Glutamatergic neuron (in vitro differentiated cells): Measurements from ENCODE around the gene SLC26A11. TPM values are rescaled to one million over a fixed set of nuclear protein-coding genes. Genes with fewer than 3 reads are reported as not detected.
"Not testable (repeated sequence)": the region's sequence is repeated elsewhere in the genome, so short reads cannot be mapped to it uniquely, and the experiment has no call there.

Experiments used
- DNase-seq: peaks from one replicate; pipeline ENCODE4 v3.0.0; 2022
- H3K27ac Mint-ChIP-seq: one replicate; pipeline ENCODE4 v1.8.0; 2020; ENCODE audit warnings: mild to moderate bottlenecking, mixed read lengths, inconsistent platforms; ENCODE audit not compliant: unreplicated experiment
- H3K27me3 Mint-ChIP-seq: one replicate; pipeline ENCODE4 v1.8.0; 2020; ENCODE audit warnings: mild to moderate bottlenecking, moderate library complexity, mixed read lengths, inconsistent platforms; ENCODE audit not compliant: unreplicated experiment
- H3K36me3 Mint-ChIP-seq: one replicate; pipeline ENCODE4 v1.8.0; 2020; ENCODE audit warnings: mild to moderate bottlenecking, mixed read lengths, inconsistent platforms; ENCODE audit not compliant: unreplicated experiment
- H3K4me1 Mint-ChIP-seq: one replicate; pipeline ENCODE4 v1.8.0; 2020; ENCODE audit warnings: mild to moderate bottlenecking, low read depth, mixed read lengths, inconsistent platforms; ENCODE audit not compliant: unreplicated experiment
- H3K4me3 Mint-ChIP-seq: one replicate; pipeline ENCODE4 v1.8.0; 2020; ENCODE audit warnings: mild to moderate bottlenecking, mixed read lengths, inconsistent platforms; ENCODE audit not compliant: unreplicated experiment
- H3K9me3 Mint-ChIP-seq: one replicate; pipeline ENCODE4 v1.8.0; 2020; ENCODE audit warnings: mild to moderate bottlenecking, moderate library complexity, mixed read lengths, inconsistent platforms; ENCODE audit not compliant: unreplicated experiment
- total RNA-seq: library from RNA; stranded (reverse); fragmentation: NEBNext Ultra II Directional; extraction: Animal tissue kit (Norgen Biotek cat#: 25700); gene quantifications from one replicate; pipeline ENCODE4 v1.2.1, GENCODE V29; 2021; ENCODE audit not compliant: unreplicated experiment
- TF ChIP-seq, protein P1 (sequence below): fragments of 200-600 bp; sonication (generic); IDR thresholded peaks from one replicate; pipeline ENCODE4 v1.5.0; 2021; ENCODE audit not compliant: partially characterized antibody, unreplicated experiment

Gene SLC26A11
- total RNA-seq, 1 donor from 2014 or later, result 15.9 TPM

DNA sequence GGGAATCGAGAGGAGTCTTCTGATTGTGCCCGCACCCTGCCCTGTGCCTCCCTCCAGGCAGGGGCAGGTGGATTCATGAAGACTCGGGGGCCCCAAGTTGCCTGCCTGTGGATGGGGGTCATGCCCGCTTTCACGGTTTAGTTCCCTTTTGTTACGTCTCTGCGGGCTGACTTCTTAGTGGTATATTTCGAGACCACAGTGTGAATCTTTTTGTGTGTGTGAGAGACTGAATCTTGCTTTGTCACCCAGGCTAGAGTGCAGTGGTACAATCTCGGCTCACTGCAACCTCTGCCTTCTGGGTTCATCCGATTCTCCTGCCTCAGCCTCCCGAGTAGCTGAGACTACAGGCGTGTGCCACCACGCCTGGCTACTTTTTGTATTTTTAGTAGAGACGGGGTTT lies 22.3 kb downstream of the SLC26A11 start:
- peaks cover 3% of the 10 kb centered on the region for H3K27me3 Mint-ChIP-seq
- H3K9me3 Mint-ChIP-seq, result peaks cover 4% of the 10 kb centered on the region
- no peak for DNase-seq
- no peak overlapping the region for H3K4me3 Mint-ChIP-seq
- TF ChIP-seq, protein P1, sequence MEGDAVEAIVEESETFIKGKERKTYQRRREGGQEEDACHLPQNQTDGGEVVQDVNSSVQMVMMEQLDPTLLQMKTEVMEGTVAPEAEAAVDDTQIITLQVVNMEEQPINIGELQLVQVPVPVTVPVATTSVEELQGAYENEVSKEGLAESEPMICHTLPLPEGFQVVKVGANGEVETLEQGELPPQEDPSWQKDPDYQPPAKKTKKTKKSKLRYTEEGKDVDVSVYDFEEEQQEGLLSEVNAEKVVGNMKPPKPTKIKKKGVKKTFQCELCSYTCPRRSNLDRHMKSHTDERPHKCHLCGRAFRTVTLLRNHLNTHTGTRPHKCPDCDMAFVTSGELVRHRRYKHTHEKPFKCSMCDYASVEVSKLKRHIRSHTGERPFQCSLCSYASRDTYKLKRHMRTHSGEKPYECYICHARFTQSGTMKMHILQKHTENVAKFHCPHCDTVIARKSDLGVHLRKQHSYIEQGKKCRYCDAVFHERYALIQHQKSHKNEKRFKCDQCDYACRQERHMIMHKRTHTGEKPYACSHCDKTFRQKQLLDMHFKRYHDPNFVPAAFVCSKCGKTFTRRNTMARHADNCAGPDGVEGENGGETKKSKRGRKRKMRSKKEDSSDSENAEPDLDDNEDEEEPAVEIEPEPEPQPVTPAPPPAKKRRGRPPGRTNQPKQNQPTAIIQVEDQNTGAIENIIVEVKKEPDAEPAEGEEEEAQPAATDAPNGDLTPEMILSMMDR, result no peak
- no peak overlapping the region for H3K27ac Mint-ChIP-seq
- no peaks in the 10 kb centered on the region for H3K36me3 Mint-ChIP-seq
- H3K4me1 Mint-ChIP-seq, result no peaks in the 10 kb centered on the region

DNA sequence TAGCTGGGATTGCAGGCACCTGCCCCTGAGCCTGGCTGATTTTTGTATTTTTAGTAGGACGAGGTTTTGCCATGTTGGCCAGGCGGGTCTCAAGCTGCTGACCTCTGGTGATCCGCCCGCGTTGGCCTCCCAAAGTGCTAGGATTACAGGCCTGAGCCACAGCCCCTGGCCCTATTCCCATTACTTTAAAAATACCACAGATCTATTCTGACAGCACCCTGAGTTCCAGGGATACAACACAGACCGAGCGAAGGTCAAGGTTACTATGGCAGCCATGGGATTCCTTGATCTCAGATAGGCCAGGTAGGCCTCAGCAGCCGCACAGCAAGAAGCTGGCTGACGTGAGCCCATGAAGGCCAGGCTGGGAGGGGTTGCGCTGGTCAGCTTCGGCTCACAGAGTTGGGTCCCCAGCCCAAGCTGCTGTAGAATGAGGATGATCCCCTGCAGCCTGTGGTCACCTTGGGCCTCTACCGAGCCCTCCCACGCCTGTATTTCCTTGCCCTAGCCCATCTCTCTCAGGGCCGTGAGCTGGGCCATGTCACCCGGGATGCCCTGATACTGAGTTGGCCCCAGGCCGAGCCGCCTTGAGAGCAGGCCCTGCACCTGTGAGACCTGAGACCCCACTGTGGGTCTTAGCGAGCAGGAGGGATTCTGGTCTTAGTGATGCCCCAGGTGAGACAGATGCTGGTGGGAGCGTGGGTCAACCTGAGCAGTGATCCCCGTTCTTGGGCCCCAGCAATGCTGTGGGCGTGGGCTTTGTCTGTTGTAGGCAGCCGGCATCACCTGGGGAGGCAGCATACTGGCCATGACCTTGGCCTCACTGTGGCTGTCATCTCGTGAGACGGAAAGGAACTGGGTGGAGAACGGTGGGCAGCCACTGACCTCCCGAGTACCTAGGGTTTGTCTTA lies 23.6 kb downstream of the SLC26A11 start:
- H3K4me3 Mint-ChIP-seq, result no peak overlapping the region
- TF ChIP-seq, protein P1, result no peak
- H3K27ac Mint-ChIP-seq, result no peak overlapping the region
- no peaks in the 10 kb centered on the region for H3K36me3 Mint-ChIP-seq
- peaks cover 3% of the 10 kb centered on the region for H3K27me3 Mint-ChIP-seq
- DNase-seq, result no peak
- H3K4me1 Mint-ChIP-seq, result no peaks in the 10 kb centered on the region
- H3K9me3 Mint-ChIP-seq, result peaks cover 2% of the 10 kb centered on the region

DNA sequence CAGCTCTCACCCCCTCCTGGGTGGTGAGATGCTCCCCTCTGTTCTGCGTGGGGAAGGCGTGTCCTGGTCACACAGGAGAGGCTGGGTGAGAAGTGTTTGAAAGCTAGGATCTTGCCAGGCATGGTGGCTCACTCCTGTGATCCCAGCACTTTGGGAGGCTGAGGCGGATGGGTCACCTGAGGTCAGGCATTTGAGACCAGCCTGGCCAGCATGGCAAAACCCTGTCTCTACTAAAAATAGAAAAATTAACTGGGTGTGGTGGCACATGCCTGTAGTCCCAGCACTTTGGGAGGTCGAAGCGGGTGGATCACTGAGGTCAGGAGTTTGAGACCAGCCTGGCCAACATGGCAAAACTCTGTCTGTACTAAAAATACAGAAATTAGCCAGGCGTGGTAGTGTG lies 24.2 kb downstream of the SLC26A11 start:
- H3K27me3 Mint-ChIP-seq, H3K36me3 Mint-ChIP-seq, DNase-seq, H3K4me1 Mint-ChIP-seq, H3K27ac Mint-ChIP-seq, H3K4me3 Mint-ChIP-seq, H3K9me3 Mint-ChIP-seq: not testable (repeated sequence)

DNA sequence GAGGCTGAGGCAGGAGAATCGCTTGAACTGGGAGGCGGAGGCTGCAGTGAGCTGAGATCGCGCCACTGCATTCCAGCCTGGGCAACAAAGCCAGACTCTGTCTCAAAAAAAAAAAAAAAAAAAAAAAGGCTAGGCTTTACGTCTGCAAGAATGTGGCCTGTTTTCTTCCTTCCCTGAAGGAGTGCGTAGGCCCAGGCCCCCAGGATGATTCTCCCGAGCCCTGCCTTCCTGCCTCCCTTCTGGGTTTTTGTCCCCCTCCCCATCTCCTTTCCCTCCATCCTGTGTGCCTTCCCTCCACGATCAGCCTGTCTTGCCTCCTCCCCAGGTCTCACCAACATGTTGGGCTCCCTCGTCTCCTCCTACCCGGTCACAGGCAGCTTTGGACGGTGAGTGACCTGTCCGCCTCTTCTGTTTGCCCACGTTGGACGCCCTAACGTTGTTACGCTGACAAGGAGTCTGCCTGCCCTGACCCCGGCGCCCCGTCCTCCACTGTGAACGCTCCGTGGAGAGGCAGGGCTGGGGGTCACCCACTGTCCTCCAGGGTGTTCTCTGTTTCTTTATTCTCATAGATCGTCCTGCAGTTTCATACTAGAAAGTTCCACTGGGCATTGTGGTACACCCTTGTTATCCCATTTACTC lies 24.8 kb downstream of the SLC26A11 start:
- Mint-ChIP-seq H3K4me3 (no peak overlapping the region), H3K9me3 (peaks cover 4% of the 10 kb centered on the region), H3K27ac (no peak overlapping the region), H3K27me3 (peaks cover 3% of the 10 kb centered on the region), H3K4me1 (no peaks in the 10 kb centered on the region), H3K36me3 (no peaks in the 10 kb centered on the region)
- TF ChIP-seq, protein P1, result no peak
- DNase-seq, result no peak

DNA sequence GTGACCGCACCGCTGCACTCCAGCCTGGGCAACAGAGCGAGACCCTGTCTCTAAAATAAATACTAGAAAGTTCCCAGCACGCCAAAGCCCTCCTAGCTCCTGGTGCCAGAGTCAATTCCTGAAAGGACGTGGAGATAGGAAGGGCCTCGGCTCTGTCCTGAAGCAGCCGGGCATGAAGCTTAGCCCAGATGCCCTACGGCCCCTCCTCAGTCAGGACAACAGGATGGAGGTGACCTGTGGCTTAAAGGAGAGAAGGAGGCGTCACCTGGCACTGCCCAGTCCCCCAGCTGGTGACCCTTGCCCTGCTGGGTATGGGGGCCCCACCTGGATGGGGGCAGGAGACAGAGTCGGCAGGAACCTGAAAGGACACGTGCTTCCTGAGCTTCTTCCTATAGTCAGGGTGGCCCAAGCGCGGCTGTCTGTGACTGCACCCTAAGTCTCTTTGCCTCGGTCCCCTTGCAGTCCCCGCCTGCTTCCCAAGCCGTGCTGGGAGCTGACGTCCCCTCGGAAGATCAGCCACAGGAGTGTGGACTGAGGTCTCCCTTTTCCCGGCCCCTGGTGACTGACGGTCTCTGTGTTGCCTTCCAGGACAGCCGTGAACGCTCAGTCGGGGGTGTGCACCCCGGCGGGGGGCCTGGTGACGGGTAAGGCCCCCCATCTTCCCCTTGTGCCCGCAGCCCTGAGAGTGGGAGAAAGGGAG lies 25.5 kb downstream of the SLC26A11 start:
- Mint-ChIP-seq H3K4me1 (no peaks in the 10 kb centered on the region), H3K4me3 (no peak overlapping the region), H3K27ac (no peak overlapping the region)

More for the DNA sequence above, 25.5 kb downstream of the SLC26A11 start:
- Mint-ChIP-seq H3K27me3 (peaks cover 1% of the 10 kb centered on the region), H3K36me3 (no peaks in the 10 kb centered on the region), H3K9me3 (peaks cover 5% of the 10 kb centered on the region)
- DNase-seq, result no peak
- TF ChIP-seq, protein P1, result no peak
